Measurements from ENCODE around the gene NPBWR2.
"Not testable (repeated sequence)": the region's sequence is repeated elsewhere in the genome, so short reads cannot be mapped to it uniquely, and the experiment has no call there.

NPBWR2 gene

DNA sequence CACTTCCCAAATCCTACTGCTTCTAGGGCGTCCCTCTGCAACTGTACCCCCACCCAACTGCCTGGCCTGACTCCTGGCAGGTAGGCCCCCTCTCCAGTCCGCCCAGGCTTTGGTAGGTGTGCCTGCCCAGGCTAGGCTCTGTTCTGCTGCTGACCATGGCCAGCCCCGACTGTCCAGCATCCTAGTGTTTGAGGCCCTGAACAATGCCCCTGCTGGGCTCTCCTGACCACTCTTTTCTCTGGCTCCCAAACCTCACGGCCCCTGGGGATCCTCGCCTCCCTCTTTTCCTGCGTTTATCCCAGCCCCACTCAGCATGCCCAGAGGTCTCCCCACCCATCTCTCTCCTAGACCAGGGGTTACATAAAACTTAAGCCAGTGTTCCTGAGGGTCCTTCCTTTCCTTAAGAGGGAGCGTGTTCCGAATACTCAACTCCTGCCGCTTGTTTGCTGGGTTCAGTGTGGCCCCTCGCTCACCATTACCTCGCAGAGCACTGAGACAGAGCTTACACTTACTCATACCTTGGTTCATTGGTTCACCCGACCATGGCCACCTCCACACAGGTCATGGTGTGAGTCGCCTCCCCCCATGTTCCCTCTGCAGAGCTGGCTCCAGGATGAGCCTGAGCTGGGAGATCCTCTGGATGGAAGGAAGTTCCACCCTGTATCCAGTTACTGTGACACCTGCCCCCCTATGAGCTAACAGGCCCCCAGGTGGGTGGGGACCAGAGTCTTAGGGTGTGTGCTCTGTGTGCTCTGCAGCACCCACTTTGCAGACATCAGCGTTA is 35.8 kb upstream of the NPBWR2 start:
- no peak for DNase-seq

DNA sequence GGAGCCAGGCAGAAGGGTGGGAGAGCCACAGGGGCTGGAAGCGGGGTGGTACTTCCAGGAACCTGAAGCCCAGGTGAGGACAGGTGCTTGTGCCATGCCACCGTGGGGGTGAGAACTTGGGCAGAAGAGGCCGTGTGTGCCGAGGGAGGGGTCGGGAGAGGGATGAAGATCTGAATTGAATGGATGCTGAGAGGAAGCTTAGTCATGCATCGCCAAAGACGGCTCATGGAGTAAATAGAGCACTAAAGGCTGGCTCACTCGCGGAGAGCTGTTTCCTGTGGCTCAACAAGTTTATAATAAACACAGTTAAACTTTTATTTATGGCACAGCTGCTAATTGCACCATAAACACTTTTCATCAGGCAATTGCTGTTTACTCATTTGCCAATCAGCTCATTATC is 35.2 kb upstream of the NPBWR2 start:
- DNase-seq: peak; percentile 37

DNA sequence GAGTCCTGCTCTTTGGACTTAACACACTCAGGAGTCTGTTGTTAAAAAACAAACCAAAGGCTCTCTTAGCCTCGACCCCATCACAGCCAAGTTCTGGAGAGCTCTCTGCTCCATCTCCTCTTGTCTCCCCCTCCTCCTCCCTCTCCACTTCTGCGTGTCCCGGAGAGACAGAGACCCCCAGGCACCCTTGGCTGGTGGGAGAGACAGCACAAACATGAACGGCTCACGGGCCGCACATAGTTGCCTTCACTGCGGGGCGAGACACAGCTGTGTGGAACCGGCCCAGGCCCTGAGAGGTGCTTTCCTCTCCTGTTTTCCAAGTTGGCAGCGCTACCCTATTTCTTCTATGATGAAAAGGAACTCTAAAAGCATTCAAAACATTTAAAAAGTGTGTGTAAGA is 33.6 kb upstream of the NPBWR2 start:
- DNase-seq: no peak

DNA sequence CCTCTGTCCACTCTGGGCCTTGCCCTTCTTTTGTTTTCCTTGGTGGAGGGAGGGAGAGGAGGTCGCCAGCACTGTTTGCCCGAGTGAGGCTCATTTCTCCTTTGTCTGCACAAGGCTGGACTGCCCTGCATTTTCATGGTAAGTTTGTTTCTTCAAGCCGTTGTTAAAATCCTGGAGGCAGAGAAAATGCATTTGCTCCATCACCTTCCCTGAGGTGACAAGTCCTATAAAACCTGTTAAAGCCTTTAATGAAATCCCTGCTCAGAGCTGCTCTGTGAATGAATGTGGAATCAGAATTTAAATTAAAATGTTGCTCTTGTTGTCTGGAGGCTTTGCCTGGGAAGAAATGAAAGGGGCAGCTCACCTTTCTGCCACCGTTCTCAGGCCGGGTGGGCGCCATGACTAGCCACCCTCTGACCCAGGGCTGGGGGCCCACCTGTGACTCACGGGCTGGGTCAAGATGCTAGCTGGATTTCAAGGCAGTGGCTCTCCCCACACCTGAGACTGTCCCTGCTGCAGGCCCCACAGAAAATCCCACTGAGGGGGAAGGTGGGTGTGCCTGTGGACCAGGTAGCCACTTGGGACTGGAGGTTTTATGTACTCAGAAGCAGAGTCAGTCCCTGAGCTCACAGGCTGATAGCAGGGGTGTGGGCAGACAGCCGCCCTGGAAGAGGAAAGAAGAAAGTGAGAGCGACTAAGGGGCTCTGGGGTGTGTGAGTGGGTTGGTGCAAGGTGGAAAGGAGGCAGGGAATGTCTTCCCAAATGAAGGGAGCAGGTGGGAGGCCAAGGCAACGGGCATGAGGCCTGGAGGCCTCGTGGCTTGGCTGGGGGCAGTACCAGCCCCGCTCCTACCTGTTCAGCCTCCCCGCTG is 32.9 kb upstream of the NPBWR2 start:
- no peak for DNase-seq

DNA sequence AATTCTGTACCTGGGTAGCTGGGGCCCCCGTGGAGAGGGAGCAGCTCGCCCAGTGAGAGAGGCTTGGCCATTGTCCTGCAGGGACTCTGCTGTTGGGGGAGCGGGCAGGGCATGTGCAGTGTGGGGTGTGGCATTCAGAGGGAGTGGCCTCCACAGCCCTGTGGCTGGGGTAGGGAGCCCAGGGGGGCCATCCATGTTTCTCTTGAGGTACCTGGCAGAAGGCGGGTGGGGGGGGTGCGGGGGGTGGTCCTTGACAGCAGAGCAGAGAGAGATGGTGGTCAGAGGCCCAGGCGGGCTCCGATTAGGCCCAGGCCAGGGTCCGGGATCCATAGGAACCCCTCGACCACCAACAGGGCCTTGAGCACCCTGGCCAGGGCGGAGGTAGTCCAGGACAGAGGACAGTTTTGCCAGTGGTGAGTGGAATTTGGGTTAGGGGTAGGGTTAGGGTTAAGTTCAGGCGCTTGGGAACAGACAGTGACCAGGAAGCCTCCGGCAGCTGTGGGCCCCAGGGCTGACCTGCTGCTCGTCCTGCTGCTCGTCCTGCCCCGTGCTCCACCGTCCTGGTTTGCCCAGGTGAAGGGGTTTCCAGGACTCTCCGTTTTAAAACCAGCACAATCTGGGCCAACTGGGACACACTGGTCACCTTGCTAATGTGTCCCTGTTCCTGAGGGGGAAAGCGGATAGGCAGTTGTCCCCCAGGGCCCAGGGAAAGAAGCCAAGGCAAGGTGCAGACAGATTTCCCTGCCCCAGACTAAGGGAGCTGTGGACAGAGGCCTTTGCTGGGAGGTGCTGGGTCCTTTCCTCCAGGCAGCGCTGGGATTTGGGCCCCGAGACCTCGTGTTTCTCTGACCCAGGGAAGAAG is 32.1 kb upstream of the NPBWR2 start:
- no peak for DNase-seq

DNA sequence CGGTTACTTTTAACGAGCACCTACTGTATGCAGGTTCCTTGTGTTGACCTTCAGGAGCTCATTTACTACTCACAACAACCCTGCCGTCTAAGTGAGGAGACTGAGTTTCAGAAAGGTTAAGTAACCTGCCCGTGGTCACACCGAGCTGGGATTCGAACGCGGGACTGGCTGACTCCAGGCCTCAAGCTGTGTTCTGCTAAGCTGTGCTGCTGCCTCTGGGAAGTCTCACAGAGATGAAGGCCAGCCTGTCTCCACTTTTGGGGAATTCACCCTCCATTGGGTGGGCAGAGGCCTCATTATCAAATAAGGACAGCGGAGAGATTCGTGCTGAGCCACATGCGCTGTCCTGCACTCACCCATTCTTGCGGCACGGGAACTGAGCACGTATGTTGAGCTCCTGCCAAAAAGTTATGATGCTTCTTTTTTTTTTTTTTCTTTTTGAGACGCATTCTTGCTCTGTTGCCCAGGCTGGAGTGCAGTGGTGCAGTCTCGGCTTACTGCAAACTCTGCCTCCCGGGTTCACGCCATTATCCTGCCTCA is 31.0 kb upstream of the NPBWR2 start:
- no peak for DNase-seq

DNA sequence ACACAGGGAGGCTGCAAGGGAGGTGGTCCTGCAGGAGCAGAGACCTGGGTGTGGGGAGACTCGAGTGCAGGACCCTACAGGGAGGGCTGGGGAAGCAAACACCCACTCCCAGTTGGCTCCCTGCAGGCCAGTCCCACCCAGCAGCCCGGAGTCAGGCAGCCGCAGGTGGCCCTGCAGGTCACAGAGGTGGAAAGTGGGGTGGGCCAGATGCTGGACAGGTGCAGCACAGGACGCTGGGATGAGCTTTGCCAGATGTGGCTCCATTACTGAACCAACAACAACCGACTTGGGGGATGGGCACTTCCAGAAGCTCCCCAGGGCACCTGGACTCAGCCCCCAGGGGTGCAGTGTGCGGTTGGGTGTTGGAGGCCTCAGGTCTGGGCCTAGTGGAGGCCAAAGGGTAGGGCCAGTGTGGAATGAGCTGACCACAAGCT is 30.2 kb upstream of the NPBWR2 start:
- no peak for DNase-seq

DNA sequence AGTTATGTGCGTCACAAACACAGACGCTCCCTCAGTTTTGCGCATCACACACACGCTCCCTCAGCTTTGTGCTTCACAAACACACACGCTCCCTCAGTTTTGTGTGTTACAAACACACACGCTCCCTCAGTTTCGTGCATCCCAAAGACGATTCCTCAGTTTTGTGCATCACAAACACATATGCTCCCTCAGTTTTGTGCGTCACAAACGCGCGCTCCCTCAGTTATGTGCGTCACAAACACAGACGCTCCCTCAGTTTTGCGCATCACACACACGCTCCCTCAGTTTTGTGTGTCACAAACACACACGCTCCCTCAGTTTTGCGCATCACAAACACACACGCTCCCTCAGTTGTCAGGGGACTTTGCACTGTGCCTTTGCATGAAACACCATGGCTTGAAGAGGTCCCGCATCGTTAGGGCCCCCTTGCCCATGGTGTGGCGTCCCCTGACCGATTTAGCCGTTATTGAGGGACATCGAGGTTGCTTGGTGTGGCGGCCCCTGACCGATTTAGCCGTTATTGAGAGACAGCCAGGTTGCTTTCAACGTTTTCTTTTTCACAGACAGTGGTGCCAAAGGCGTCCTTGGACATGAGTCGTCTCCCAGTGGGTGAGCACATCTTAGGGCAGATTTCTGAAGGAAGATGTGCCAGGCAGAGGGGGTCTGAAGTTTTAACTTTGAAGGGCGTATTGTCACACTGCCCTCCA is 28.8 kb upstream of the NPBWR2 start:
- no peak for DNase-seq

DNA sequence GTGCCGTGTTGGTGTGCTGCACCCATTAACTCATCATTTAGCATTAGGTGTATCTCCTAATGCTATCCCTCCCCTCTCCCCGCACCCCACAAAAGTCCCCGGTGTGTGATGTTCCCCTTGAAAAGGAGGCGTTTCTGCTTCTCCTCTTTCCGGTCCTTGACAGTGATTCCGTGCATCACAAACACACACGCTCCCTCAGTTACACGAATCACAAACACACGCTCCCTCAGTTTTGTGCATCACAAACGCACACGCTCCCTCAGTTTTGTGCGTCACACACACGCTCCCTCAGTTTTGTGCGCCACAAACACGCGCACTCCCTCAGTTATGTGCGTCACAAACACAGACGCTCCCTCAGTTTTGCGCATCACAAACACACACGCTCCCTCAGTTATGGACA is 27.4 kb upstream of the NPBWR2 start:
- DNase-seq: not testable (repeated sequence)

DNA sequence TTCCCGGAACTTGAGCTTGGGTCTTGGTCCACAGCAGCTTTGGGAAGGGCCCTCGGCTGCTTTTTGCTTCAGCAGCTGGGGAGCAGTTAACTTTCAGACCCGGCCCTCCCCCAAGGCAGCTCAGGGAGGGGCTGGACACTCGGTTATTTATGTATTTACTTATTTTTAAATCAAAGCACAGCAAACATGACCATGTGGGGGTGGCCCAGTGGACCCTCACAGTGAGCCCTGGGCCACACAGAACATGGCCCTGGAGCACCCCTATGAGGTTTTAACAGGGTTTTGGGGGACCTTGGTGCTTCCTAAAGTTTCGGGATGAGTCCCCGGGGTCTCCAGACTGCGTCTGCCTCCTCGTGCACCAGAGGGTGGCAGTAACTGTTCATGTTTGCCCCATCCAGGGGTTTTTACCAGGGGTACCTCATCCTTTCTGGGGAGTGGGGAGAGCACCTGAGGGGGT is 26.6 kb upstream of the NPBWR2 start:
- DNase-seq: no peak

DNA sequence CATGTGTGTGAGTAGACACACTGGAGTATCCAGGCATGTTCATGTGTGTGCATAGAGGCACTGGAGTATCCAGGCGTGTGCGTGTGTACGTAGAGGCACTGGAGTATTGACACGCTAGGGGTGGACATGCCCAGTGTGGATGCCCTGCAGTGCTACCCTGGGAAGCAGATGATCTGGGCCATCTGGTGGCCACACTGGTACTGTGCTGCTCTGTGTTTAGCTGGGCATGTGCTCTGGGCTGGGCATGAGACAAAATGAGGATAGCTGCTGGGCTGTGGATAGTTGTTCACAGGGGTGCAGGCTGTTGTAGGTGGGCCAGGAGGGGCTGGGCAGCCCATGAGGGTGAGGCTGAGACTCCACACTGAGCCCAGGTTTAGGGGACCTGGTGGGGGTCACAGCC is 24.0 kb upstream of the NPBWR2 start:
- no peak for DNase-seq

DNA sequence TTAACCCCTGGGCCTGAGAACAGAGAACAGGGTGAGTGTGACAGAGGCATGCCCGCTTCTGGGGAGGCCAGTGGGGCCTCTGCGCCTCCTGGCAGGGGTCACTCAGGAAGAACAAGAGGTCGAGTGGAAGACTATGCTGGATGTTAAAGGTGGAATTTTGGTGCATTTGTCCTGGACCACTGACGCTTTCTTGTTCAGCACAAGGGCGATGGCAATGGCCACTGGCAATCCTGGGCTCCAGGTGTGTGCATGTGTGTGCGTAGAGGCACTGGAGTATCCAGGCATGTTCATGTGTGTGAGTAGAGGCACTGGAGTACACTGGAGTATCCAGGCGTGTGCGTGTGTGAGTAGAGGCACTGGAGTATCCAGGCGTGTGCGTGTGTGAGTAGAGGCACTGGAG is 23.5 kb upstream of the NPBWR2 start:
- no peak for DNase-seq

DNA sequence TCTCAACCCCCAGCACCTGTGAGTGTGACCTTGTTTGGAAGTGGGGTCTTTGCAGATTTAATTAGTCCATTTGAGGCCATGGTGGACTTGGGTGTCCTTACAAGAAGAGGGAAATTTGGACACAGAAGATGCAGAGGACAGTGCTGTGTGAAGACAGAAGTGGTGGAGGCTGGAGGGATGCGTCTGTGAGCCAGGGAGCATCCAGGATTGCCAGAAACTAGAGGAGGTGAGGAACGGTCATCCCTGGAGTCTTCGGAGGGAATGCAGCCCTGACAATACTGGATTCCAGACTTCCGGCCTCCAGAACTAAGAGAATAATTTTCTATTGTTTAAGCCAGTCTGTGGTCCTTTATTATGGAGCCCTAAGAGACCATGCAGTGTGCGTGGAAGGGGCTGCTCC is 22.9 kb upstream of the NPBWR2 start:
- no peak for DNase-seq

DNA sequence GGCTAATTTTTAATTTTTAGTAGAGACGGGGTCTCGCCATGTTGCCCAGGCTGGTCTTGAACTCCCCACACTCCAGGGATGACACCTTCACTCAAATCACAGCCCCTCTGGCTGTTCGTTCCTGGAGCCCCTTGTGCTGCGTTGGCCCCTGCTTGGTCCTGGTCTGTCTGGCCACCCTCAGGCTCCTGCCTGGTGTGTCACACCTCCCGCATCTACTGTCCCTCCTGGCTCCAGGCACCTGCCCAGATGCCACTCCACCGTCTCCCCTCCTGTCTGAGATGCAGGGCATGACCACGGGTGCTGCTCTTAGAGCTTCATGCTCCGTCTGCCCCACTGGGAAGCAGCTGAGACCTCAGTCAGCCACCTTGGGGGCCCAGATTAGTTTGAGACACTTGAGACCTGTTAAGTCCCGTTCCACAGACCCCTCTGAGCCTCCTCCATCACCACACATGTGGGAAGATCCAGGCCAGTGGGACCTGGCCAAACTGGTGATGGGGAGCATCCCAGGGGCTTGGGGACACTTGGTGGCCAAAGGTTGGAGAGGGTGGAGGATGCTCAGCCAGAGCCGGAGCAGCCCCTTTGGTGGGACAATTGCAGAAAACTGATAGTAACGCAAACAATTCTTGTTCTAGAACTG is 21.9 kb upstream of the NPBWR2 start:
- DNase-seq: no peak

DNA sequence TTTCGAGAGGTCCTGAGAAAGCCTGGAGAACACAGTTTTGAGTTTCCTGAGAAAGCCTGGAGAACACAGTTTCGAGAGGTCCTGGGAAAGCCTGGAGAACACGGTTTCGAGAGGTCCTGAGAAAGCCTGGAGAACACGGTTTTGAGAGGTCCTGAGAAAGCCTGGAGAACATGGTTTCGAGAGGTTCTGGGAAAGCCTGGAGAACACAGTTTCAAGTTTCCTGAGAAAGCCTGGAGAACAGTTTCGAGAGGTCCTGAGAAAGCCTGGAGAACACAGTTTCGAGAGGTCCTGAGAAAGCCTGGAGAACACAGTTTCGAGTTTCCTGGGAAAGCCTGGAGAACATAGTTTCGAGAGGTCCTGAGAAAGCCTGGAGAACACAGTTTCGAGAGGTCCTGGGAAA is 16.2 kb upstream of the NPBWR2 start:
- not testable (repeated sequence) for DNase-seq

DNA sequence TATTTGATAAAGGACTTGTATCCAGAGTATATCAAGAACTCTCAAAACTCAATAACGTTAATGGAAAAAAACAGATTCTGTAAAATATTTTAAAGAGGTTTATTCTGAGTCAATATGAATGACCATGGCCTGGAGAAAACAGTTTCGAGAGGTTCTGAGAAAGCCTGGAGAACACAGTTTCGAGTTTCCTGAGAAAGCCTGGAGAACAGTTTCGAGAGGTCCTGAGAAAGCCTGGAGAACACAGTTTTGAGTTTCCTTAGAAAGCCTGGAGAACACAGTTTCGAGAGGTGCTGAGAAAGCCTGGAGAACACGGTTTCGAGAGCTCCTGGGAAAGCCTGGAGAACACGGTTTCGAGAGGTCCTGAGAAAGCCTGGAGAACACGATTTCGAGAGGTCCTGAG is 15.6 kb upstream of the NPBWR2 start:
- not testable (repeated sequence) for DNase-seq

DNA sequence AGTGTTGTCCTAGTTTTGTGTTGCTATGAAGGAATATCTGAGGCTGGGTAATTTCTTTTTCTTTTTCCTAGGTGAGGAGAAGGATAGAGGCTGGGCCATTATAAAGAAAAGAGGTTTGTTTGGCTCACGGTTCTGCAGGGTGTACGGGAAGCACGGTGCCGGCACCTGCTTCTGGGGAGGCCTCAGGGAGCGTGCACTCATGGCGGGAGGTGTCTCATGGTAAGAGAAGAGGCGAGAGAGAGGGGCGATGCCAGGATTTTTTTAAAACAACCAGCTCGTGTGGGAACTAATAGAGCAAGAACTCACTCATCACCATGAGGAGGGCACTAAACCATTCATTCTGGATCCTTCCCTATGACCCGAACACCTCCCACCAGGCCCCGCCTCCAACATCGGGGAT is 14.2 kb upstream of the NPBWR2 start:
- no peak for DNase-seq

DNA sequence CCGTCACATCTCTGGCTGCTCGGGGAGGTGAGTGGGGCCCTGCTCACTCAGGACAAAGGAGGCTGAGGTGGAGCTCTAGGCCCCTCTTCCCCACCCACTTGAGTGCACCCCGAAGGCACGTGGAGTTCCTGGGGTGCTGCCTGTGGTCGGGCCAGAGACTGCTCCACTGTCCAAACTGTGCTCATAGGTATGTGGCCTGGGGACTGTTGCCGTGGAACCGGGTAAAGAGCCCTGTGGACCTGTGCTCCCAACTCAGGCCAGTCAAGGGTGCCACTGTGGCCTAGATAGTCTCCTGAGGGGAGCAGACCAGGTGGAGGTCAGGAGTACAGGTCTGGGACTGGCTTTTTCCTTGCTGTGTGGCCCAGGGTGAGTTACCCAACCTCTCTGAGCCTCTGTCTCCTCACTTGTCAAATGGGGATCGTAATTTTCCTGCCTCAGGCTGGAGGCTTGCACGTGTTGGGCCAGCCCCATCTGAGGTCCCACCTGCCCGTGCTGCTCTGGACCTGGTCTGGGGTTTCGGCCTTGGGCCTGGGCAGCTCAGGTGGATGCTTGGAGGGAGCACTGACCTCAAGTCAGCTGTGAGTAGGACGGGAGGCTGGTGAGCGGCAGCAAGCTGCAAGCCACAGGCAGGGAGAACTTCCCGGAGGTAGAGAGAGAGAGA is 12.4 kb upstream of the NPBWR2 start:
- no peak for DNase-seq

DNA sequence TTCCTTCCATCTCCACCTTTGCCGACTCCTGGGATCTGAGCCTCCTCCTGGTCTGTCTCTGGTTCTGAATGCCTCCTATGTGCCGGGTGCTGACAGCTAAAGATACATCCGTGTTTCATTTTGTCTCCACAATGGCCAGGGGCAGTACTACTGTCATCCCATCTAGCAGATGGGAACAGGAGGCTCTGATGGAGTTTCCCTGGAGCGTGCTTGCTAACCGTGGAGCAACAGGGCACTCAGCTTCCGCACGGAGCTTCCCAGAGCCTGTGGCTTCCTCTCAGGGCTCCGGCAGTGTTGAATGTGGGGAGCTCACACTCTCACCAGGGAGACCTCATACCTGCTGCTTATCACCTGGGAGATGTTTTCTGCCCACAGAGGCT is 11.9 kb upstream of the NPBWR2 start:
- no peak for DNase-seq

DNA sequence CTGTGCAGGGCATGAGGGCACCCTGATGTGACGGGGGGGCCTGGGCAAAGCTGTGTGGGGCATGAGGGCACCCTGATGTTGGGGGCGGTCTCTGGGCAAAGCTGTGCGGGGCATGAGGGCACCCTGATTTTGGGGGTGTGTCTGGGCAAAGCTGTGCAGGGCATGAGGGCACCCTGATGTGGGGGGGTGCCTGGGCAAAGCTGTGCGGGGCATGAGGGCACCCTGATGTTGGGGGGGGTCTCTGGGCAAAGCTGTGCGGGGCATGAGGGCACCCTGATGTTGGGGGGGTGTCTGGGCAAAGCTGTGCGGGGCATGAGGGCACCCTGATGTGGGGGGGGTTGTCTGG is 10.0 kb upstream of the NPBWR2 start:
- not testable (repeated sequence) for DNase-seq

Measured in NCI-H1105 (cell line).